SHP77 (cell line): ENCODE measurements around the gene KLHL8.
"Not testable (repeated sequence)": the region's sequence is repeated elsewhere in the genome, so short reads cannot be mapped to it uniquely, and the experiment has no call there.

Experiments used
- DNase-seq, 2 experiments: peaks; one replicate each; lab custom pipeline; 2025; lab: John Stamatoyannopoulos, UW

Gene KLHL8

DNA sequence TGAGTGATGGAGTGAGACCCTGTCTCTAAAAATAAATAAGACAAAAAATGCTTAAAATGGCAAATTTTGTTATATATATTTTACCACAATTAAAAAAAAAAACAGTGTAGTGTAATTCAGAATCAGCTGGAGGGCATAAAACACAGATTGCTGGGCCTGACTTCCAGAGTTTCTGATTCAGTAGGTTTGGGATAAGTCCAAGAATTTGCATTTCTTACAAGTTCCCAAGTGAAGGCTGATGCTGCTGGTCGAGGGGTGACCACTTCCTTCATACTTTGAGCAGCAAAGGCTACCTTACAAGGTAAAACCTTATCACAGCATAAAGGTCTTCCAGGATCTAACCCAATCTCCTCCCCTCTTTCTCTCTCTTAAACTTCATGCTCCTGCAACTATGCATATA lies 40.7 kb downstream of the KLHL8 start:
- no peak for DNase-seq

DNA sequence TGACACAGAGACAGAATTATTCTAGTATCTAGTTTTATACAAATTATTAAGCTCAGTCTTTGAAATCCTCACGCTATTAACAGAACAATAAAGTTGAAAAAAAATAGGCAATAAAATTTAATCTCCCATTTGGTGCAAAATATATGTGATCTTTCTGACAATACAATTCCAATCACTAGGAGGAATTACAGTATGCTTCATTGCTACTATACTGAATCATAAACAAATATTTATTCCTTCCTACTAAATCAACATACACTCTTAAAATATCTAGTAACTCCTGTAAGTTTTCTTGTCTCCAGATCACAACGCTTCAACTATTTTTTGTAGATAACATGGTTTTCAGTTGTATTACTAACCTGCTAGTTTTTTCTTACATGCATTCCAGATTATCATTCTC lies 45.7 kb downstream of the KLHL8 start:
- DNase-seq: no peak

DNA sequence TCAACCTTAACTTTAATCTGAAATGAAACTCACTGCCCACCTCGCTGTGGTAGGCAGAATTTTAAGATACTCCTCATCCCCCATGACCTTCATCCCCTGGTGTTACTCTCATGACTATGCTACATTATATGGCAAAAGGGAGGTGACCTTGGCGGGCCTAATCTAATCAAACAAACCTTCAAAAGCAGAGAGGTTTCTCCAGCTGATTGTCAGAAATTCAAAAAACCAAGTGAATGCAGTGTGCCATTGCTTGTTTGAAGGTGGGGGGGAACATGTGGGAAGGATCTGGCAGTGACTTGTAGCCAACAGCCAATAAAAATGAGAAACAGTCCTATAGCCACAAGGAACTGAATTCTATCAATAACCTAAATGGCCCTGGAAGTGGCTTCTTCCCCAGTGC lies 48.5 kb downstream of the KLHL8 start:
- DNase-seq: no peak

DNA sequence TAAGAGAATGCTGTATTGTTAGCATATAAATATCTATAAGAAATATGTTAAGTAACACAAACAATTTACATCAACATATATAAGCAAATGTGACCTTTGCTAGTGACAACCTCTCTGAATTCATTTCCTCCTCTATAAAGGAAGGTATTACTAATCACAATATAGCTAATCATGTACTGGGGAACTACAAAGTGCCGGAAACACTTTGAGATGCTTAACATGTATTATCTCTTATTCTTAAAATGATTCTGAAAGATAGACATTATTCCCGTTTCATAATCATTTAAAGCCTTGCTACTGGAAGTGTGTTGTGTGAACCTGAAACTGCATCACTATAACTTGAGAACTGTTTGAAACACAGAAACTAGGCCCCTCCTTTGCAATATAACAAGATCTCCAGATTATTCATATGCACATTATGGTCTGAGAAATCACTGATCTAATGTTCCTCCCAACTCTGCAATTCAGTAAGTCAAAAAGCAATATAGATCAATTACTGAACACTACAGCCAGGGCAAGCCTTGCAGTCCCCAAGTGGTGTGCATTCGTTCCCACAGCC lies 54.0 kb downstream of the KLHL8 start:
- no peak for DNase-seq

DNA sequence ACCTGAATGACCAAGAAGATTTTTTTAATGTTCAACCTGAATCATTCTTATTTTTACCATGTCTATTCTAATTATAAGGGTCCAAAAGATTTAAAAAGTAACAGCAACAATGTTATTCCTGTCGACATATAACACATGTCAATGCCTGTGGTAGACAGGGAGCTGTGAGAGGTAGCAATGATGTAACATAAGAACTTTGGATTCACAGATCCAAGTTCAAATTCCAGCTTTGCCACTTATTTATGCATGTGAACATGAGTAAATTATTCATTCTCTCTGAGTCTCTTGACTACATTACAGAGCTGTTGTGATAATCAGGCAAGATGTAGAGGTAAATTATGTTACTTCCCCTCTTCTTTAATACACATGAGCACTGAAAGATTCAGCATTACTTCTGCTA lies 54.5 kb downstream of the KLHL8 start:
- DNase-seq: no peak

DNA sequence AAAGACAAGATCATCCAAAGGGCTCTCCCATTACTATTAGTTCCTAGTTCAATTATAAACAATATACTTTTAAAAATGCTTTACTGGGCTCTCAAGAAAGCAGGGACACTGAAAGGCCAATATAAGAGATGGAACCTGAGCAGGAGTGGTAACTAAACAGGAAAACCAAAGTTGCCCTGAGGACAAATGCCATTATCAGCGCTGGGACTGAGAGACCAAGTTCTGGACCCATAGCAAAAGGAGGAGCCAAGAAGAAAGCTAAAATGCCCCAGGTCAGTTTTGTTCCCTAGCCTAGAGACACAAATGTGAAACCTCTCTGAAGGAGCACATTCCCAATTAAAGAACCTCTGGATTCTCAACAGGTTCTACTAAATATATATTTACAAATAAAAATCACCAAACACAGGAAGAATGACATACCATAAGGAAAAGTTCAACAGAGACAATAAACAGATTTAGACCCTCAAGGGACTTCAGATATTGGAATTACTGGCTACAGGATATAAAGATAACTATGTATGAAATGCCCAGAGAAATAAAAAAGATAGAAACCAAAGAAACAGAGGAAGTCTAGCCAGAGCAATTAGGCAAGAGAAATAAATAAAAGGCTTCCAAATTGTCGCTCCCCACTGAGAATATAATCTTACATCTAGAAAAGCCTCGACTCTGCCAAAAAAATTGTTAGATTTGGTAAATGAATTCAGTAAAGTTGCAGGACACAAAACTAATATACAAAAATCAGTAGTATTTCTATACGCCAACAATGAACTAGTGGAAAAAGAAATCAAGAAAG lies 67.1 kb downstream of the KLHL8 start:
- DNase-seq: no peak

DNA sequence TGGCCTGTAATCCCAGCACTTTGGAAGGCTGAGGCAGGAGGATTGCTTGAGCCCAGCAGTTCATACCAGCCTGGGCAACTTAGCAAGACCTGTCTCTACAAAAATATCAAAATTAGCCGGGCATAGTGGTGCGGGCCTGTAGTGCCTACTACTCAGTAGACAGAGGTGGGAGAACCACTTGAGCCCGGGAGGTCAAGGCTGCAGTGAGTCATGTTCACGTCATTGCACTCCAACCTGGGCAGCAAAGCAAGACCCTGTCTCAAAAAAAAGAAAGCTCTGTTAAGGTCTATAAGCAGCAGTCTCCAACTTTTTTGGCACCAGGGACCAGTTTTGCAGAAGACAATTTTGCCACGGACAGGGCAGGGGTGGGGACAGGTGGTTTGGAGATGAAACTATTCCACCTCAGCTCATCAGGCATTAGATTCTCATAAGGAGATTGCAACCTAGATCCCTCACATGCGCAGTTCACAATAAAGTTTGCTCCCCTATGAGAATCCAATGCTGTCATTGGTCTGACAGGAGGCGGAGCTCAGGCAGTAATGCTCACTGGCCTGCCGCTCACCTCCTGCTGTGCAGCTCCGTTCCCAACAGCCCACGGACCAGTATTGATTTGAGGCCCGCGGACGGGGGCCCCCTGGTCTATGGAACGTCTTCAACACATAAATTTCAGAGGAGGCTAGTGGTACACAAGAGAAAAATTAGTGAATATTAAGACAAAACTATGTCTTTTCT lies 67.9 kb downstream of the KLHL8 start:
- no peak for DNase-seq

DNA sequence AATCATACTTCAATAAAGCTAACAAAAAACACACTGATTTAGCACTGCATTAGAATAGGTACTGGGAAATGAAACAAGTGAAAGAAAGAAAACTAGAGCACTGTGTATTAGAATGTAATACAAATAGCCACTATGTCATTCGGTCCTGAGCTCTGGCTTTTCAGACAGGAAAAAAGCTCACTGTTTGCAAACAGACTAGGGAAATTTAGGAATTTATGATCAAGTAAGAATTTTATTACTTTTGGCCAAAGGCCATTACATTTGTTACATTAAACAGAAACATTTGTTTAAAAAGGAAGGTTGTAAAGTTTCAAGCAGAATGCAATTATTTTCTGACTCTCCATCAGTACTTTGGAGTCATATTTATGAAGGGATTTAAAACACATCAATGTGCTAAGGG lies 68.7 kb downstream of the KLHL8 start:
- DNase-seq: no peak

DNA sequence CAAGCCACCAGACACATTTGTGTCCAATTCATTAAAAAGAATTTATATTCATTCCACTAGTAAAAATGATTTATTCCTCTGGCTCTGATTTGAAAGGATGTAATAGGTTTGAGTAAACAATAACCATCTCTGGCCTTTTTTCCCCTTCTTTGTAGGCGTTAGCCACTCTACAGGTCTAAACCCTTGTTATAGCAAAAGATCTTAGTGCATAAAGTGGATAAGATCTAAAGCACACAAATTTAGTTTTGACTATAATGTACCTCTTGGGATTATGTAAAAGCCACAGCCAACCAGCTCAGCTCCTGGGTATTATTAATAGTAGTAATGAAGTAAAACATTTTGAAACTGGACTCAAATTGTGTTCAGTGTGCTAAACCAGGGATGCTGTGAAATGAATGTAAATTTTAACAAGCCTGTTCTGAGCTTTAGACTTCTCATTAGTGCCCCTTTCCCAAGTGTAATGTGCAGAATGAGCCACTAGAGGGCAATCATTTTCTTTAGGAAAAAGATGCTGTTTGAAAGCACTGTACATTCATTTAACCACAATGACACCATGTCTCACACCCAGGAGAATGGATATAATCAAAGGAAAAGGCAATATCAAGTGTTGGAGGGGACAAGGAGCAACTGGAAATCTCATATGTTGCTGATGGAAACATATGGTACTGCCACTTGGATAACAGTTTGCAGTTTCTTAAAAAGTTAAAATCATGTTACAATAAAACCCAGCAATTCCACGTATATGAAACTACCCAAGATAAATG lies 69.7 kb downstream of the KLHL8 start:
- DNase-seq: peak; percentile 64 to 72

DNA sequence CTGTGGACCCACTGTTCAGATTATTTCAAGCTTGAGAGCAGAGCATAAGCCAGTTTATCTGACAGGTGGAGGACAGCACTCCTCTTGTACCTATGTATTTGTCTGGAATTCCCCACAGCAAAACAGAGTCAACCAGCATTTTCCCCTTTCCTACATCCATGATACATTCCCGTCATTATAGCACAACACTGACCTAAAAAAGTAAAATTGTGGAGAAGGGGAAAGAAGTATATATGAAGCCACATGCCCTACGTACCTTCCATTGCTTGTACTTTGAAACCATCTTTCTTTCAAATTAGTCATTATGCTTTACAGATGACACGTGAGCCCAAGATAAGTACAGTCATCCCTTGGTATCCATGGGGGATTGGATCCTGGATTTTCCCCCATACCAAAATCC lies 73.3 kb downstream of the KLHL8 start:
- no peak for DNase-seq

DNA sequence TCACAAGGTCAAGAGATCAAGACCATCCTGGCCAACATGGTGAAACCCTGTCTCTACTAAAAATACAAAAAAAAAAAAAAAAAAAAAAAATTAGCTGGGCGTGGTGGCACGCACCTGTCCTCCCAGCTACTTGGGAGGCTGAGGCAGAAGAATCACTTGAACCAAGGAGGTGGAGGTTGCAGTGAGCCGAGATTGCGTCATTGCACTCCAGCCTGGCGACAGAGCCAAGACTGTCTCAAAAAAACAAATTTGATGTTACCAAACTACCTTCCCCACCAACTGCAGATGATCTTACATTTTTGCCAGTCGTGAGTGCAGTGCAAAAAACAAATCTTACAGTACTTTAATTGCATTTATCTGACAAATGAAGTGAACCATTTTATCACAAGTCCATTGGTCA lies 74.5 kb downstream of the KLHL8 start:
- DNase-seq: not testable (repeated sequence)

DNA sequence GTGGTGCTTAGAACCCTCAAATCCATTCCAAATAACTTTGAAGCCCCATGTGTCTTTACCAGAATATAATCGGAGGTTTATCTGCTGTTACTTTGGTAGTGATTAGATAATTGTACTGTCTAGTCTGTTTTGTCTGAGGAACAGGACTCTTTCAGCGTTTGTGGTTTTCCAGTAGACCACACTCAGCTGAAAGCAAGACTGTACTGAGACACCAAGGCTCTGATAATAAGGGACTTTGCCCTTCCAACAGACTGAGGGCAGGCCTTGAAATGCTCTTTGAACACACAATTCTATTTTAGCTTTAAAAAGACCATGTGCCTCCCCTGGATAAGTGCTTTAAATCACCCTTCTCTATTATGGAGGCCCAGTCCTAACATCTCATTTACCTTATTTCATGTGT lies 76.1 kb downstream of the KLHL8 start:
- DNase-seq: no peak

DNA sequence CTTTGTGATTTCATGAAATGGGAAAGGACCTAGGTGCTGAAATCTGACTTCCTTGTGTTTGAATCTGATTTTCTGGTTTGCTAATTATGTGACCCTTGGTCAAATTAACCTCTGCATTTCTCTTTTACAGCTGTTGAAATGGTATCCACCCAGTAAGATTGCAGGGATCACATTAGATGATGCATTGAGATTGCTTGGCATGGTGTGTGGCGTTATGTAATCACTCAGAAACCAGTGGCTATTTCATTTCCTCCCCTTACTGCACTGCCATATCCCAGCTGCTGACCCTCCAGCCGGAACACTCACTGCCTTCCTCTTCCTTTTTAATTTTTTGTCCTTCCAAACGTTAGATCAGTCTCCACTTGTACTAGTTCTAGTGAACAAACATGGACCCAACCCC lies 79.0 kb downstream of the KLHL8 start:
- DNase-seq: no peak

DNA sequence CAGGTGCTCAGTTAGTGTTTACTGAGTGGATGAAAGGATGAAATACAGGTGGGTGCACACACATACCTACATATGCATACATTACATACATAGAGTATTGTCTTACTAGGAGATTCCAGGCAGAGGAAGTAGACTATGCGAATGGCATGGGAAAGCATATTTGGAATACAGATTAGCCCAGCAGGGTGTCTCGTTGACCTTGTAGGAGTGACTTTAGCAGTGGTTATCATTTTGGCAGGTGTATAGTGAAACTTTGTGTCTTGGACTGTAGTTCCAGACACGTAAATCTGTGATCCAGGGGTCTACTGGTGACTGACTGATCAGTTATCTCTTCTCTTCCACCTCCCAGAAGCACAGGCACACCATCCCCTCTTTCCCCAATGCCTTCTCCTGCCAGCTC lies 86.3 kb downstream of the KLHL8 start:
- DNase-seq: no peak

DNA sequence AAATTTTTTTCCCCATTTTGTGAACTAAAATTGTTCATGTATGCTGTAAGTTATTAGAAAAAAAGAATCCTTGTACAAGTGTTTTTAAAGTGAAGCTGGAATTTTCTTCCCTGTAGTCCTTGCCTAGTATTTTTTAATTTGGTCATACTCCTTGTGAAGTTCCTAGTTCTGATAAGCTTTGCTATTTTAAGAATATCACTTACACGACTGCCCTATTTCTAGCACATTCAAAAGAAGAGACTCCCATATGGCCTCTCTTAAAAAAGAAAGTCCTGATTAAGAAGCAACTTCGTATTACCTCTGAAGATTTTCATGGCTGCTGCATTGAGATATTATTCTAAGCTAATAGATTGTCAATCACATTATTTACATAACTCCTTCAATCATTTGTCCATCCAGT lies 87.2 kb downstream of the KLHL8 start:
- DNase-seq: no peak

DNA sequence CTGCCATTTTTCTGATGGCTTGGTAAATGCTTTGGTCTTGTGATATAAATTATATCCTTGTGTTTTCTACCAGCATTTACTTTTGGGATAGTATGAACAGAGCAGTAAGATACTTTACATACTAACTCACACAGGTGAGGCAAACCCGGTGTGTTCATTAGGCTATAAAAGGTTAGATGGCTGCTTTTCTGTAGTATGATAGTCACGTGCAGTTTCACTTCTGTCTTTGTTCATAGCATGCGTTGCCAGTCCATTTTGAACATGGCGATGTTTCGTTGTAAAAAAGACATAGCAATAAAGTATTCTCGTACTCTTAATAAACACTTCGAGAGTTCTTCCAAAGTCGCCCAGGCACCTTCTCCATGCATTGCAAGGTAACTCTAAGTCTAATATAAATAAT lies 88.4 kb downstream of the KLHL8 start:
- no peak for DNase-seq

DNA sequence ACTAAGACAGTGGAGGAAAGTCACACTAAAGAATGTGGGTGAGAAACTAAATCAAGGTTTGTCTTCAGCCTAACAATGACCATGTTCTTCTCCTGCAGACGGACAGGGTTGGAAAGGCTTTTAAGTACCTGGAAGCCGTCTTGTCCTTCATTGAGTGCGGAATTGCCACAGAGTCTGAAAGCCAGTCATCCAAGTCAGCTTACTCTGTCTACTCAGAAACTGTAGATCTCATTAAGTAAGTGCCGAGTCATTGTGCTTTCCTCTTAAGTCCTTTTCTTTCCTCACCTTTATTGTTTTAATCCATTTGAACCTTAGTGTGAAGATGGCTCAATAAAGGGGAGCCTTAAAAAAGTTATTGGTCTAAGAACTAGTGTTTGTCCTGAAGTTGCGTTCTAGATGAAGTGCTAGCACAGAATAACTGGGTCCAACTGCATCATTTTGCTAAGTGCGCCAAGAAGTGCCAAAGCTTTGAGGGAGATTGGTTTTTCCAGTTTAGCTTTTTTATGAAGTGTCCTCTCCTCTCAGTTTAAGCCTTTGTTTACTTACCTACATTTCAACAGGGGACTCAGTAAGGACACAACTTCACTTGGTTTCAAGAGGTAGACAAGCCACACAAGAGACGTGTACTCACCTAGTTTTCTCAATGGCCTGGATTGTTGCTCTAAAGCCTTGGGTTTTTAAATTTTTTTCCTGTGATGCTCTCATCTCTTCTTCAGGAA lies 89.3 kb downstream of the KLHL8 start:
- DNase-seq: no peak

DNA sequence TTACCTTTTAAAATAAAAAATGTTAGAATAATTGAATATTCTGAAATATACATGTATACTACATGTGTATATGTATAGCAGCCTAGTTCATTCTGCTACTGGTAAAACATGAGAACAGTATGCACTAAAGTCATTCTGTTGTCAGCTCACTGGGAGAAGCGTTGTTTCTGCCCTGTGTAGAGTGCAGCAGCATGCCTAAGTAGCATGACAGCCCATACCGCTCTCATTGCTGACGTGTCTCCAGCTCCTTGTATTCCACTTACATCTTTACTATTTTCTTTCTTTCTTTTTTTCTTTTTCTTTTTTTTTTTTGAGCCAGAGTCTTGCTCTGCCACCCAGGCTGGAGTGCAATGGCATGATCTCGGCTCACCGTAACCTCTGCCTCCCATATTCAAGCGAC lies 90.7 kb downstream of the KLHL8 start:
- no peak for DNase-seq

DNA sequence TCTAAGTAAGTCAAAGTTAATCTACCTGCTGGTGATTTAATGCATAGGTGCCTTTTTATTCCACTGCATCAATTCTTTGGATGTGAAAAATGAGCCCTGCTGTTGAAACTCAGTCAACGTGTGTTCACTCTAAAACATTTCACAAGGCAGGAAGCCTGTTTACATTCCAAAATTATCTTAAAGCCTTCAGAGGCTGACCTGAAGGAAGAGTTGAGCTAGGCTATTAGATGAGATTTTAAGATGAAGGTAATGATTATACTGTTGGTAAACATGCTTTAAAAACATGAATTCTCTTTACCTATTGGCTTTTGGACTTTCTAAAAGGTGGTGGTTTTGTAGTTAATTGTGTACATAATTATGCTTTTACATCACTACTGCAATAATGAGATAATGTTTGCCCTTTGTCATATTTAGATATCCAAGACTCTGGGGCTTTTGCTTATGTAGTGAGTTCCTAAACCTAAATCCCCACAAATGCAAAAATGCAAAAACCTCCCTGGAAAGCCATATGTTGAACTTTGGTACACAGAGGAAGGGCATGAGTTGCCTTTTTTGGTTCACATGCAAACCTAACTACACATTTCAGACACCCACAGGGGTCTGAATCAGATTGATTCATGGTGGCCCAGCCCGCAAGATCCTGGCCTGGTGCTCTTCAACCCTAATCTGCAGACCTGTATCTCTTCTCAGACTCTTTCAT lies 92.3 kb downstream of the KLHL8 start:
- no peak for DNase-seq

DNA sequence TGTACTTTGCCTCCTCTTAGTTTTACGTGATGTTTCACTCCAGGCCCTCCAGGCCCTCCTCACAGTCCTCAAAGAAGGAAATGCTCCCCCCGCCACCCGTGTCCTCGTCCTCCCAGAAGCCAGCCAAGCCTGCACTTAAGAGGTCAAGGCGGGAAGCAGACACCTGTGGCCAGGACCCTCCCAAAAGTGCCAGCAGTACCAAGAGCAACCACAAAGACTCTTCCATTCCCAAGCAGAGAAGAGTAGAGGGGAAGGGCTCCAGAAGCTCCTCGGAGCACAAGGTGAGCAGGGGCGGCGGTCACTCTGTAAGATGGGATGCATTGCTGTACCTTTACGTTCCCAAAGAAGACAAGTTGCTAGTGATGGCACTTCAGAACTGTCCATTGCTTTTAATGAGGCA lies 94.4 kb downstream of the KLHL8 start:
- DNase-seq: no peak

DNA sequence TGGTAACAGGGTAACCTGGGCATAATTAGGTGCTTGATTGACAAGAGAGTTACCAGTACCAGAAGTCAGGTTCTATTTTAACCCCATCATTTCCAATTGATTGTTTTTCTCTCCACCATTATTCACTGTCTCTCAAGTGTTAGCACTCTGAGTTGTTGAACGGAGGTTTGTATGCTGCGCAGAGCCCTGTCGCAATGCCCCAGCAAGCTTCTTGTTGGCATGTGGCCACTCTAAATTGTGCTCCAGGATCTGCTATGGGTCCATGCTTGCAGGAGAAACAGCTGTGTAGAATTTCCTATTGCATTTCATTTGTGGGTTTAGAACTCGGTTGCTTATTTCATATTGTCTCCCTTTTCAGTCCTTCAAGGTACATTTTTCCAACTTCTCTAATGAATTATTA lies 98.2 kb downstream of the KLHL8 start:
- no peak for DNase-seq
